Panc1 (cell line): ENCODE measurements around the gene IFT27. TPM values are rescaled to one million over a fixed set of nuclear protein-coding genes. Genes with fewer than 3 reads are reported as not detected.

ENCODE experiments used
- ATAC-seq: fragments of 200-7000 bp; cut with Tn5 transposase; 2 replicates; pipeline ENCODE4 v1.9.1; 2020; ENCODE audit warnings: mild to moderate bottlenecking, moderate library complexity
- BruUV-seq: library from RNA; stranded (reverse); fragments of 400-500 nt; replicated peaks from 2 replicates; lab custom pipeline; 2021; lab: Mats Ljungman, UMichigan
- CTCF ChIA-PET: fragments of 300-600 bp; sonication (Branson Sonifier 250); formaldehyde crosslinking; loops from one replicate; lab custom pipeline; 2022; ENCODE audit warnings: antibody characterized with exemption; lab: Charles Lee
- POLR2A ChIA-PET: fragments of 300-600 bp; sonication (Branson Sonifier 250); formaldehyde crosslinking; loops from one replicate; lab custom pipeline; 2022; ENCODE audit warnings: antibody characterized with exemption; lab: Charles Lee
- DNase-seq: peaks from one replicate; pipeline ENCODE4 v3.0.0-alpha.2; 2010; ENCODE audit warnings: low read depth, low spot score
- H3K27ac ChIP-seq: 2 replicates; pipeline ENCODE4 v1.5.1; 2011; ENCODE audit warnings: mild to moderate bottlenecking, low read length, inconsistent platforms
- H3K27me3 ChIP-seq: fragments of 200-500 bp; sonication (Bioruptor generic); 2 replicates; pipeline ENCODE4 v1.6.0; 2014; ENCODE audit warnings: low read length, inconsistent platforms; ENCODE audit not compliant: control insufficient read depth, insufficient read depth
- H3K36me3 ChIP-seq: fragments of 200-500 bp; sonication (Bioruptor generic); 2 replicates; pipeline ENCODE4 v1.5.1; 2014; ENCODE audit warnings: inconsistent platforms, mild to moderate bottlenecking, low read length, moderate library complexity; ENCODE audit not compliant: control insufficient read depth, insufficient read depth
- H3K4me1 ChIP-seq: 2 replicates; pipeline ENCODE4 v1.5.1; 2011; ENCODE audit warnings: inconsistent platforms, mild to moderate bottlenecking, low read length, moderate library complexity; ENCODE audit not compliant: control insufficient read depth, insufficient read depth
- H3K4me3 ChIP-seq, 2 experiments: 2 replicates each; pipeline ENCODE4 v1.5.1; 2011 to 2012; ENCODE audit warnings: low read depth in 2 of 2, low read length in 2 of 2, mild to moderate bottlenecking in 2 of 2, inconsistent platforms in 1 of 2, moderate library complexity in 1 of 2
- H3K9me3 ChIP-seq: fragments of 200-500 bp; sonication (Bioruptor generic); 2 replicates; pipeline ENCODE4 v1.5.1; 2014; ENCODE audit warnings: low read depth, mild to moderate bottlenecking, inconsistent platforms, low read length, moderate library complexity; ENCODE audit not compliant: control insufficient read depth, insufficient read depth
- CTCF ChIP-seq: fragments of 450-650 bp; IDR thresholded peaks from 2 replicates; pipeline ENCODE4 v1.5.1; 2017; ENCODE audit warnings: mild to moderate bottlenecking
- POLR2AphosphoS5 ChIP-seq: IDR thresholded peaks from 2 replicates; pipeline ENCODE4 v1.6.1; 2012; ENCODE audit warnings: mild to moderate bottlenecking, low read depth, low read length, moderate library complexity
- REST ChIP-seq, 2 experiments: IDR thresholded peaks; 2 replicates each; pipeline ENCODE4 v1.6.1; 2011 to 2012; ENCODE audit warnings: low read depth in 2 of 2, control low read depth in 1 of 2, low read length in 1 of 2, mild to moderate bottlenecking in 1 of 2, moderate library complexity in 1 of 2; ENCODE audit not compliant: insufficient read depth in 1 of 2
- SIN3A ChIP-seq: IDR thresholded peaks from 2 replicates; pipeline ENCODE4 v1.6.1; 2012; ENCODE audit warnings: low read depth, mild to moderate bottlenecking, low read length, moderate library complexity, borderline replicate concordance; ENCODE audit not compliant: insufficient read depth
- TCF7L2 ChIP-seq: IDR thresholded peaks from 2 replicates; pipeline ENCODE4 v1.6.1; 2011; ENCODE audit warnings: mild to moderate bottlenecking, low read depth, low read length, inconsistent platforms
- in situ Hi-C: cut with HindIII; loops from 2 replicates; pipeline ENCODE4 v1.10.0; 2016; ENCODE audit warnings: low sequenced_read_pairs, low pct_unique_long_range_greater_than_20kb
- intact Hi-C: fragments of 100-400 bp; cut with micrococcal nuclease; formaldehyde crosslinking; loops from one replicate; pipeline ENCODE4 v1.10.0; 2022; ENCODE audit not compliant: unreplicated experiment
- total RNA-seq: library from RNA; stranded (reverse); gene quantifications from one replicate; pipeline ENCODE4 v1.2.1, GENCODE V29; 2021; ENCODE audit not compliant: unreplicated experiment

IFT27 gene
- total RNA-seq, 1 experiment from 2014 or later, result 44.4 TPM

GRCh38 chr22:36769541-36770512 is 6.1 kb downstream of the IFT27 start:
- no peaks in the 10 kb centered on the region for H3K9me3 ChIP-seq
- DNase-seq (no peak), ATAC-seq (no peak)
- CTCF ChIA-PET, result no interaction called here
- H3K4me1 ChIP-seq, result peaks cover 5% of the 10 kb centered on the region
- in situ Hi-C loops (no loop called here), intact Hi-C loops (no loop called here)
- H3K27ac ChIP-seq, result no peak overlapping the region
- no peaks in the 10 kb centered on the region for H3K36me3 ChIP-seq
- no TSS peak for BruUV-seq
- no peaks in the 10 kb centered on the region for H3K27me3 ChIP-seq
- H3K4me3 ChIP-seq, result no peak overlapping the region
- TF ChIP-seq SIN3A (no peak), TCF7L2 (no peak), CTCF (no peak), REST (IDR thresholded peaks at IDR 0.05; ENCODE audit: insufficient read depth in 1 of 2, low read depth in 2 of 2, low read length in 1 of 2) (no peak), POLR2AphosphoS5 (no peak)
- POLR2A ChIA-PET, result no interaction called here

- CTCF ChIA-PET, result no interaction called here
These were observed 7.3 kb downstream of the IFT27 start for GRCh38 chr22:36768616-36769015.

More at GRCh38 chr22:36768616-36769015, 7.3 kb downstream of the IFT27 start:
- H3K4me3 ChIP-seq, result no peak overlapping the region
- in situ Hi-C loops, result no loop called here
- no peaks in the 10 kb centered on the region for H3K27me3 ChIP-seq
- H3K4me1 ChIP-seq, result no peaks in the 10 kb centered on the region
- H3K27ac ChIP-seq, result no peak overlapping the region
- ATAC-seq (no peak), DNase-seq (no peak)
- no peak for TF ChIP-seq CTCF
- no peak for TF ChIP-seq REST (IDR thresholded peaks at IDR 0.05; ENCODE audit: insufficient read depth in 1 of 2, low read depth in 2 of 2, low read length in 1 of 2)
- no peak for TF ChIP-seq POLR2AphosphoS5
- TF ChIP-seq TCF7L2, result no peak
- no peak for TF ChIP-seq SIN3A
- POLR2A ChIA-PET, result no interaction called here
- BruUV-seq, result no TSS peak
- intact Hi-C loops, result no loop called here
- no peaks in the 10 kb centered on the region for H3K36me3 ChIP-seq
- no peaks in the 10 kb centered on the region for H3K9me3 ChIP-seq
